ENCODE data around the gene CHODL. TPM values are rescaled to one million over a fixed set of nuclear protein-coding genes. Genes with fewer than 3 reads are reported as not detected.

Gene CHODL, protein sequence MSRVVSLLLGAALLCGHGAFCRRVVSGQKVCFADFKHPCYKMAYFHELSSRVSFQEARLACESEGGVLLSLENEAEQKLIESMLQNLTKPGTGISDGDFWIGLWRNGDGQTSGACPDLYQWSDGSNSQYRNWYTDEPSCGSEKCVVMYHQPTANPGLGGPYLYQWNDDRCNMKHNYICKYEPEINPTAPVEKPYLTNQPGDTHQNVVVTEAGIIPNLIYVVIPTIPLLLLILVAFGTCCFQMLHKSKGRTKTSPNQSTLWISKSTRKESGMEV
- 1 to 10 TPM; 1.5 to 5.3 TPM for total RNA-seq

- Histone ChIP-seq H3K4me1 (ENCODE audit: control insufficient read depth in 1 of 2, low read depth in 2 of 2) (peaks cover 0 to 10% of the 10 kb centered on the region in 2 donors), H3K36me3 (no peaks in the 10 kb centered on the region), H3K4me3 (peak within 1 kb of the TSS; percentile 67), H3K27me3 (replicated peaks; ENCODE audit: insufficient read depth) (no peaks in the 10 kb centered on the region), H3K9me3 (no peaks in the 10 kb centered on the region), H3K27ac (no peak within 1 kb of the TSS)
- DNase-seq (ENCODE audit: low spot score) (no peak), ATAC-seq (ENCODE audit: insufficient number of reproducible peaks, low FRiP score, low read depth) (no peak)
- TF ChIP-seq, protein P1, sequence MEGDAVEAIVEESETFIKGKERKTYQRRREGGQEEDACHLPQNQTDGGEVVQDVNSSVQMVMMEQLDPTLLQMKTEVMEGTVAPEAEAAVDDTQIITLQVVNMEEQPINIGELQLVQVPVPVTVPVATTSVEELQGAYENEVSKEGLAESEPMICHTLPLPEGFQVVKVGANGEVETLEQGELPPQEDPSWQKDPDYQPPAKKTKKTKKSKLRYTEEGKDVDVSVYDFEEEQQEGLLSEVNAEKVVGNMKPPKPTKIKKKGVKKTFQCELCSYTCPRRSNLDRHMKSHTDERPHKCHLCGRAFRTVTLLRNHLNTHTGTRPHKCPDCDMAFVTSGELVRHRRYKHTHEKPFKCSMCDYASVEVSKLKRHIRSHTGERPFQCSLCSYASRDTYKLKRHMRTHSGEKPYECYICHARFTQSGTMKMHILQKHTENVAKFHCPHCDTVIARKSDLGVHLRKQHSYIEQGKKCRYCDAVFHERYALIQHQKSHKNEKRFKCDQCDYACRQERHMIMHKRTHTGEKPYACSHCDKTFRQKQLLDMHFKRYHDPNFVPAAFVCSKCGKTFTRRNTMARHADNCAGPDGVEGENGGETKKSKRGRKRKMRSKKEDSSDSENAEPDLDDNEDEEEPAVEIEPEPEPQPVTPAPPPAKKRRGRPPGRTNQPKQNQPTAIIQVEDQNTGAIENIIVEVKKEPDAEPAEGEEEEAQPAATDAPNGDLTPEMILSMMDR (IDR thresholded peaks at IDR 0.05), result no peak
Measured at GRCh38 chr21:18244671-18245463, at the start of gene CHODL. Gene CHODL (plus strand): TSS chr21:18244833. CDS start chr21:18245224, 391 bp downstream.

DNA sequence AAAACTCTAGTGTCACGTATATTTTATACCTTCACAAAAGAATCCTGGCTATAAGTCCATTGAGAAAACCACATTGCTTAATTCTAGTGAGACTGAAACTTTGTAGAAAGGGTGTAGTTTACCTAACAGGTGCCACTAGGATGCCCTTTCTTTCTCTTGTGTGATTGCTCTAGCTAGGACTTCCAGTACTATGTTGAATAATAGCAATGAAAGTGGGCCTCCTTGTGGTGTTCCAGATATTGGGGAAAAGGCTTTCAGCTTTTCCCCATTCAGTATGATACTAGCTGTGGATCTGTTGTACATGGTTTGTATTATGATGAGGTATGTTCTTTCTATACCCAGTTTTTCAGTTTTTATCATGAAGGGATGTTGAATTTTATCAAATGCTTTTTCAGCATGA, 39.7 kb upstream of the CHODL start:
- ATAC-seq (ENCODE audit: insufficient number of reproducible peaks, low FRiP score, low read depth) (no peak), DNase-seq (ENCODE audit: low spot score) (no peak)
- H3K27ac ChIP-seq, result no peak overlapping the region
- H3K9me3 ChIP-seq, result no peaks in the 10 kb centered on the region
- H3K27me3 ChIP-seq (replicated peaks; ENCODE audit: insufficient read depth), result no peaks in the 10 kb centered on the region
- no peaks in the 10 kb centered on the region for H3K4me1 ChIP-seq (ENCODE audit: control insufficient read depth in 1 of 2, low read depth in 2 of 2)
- TF ChIP-seq, protein P1 (IDR thresholded peaks at IDR 0.05), result no peak
- no peak overlapping the region for H3K4me3 ChIP-seq
- H3K36me3 ChIP-seq, result no peaks in the 10 kb centered on the region

- TF ChIP-seq, protein P1 (IDR thresholded peaks at IDR 0.05), result no peak
- H3K27me3 ChIP-seq (replicated peaks; ENCODE audit: insufficient read depth), result no peaks in the 10 kb centered on the region
- DNase-seq (ENCODE audit: low spot score) (no peak), ATAC-seq (ENCODE audit: insufficient number of reproducible peaks, low FRiP score, low read depth) (no peak)
- H3K9me3 ChIP-seq, result peaks cover 8% of the 10 kb centered on the region
- no peaks in the 10 kb centered on the region for H3K4me1 ChIP-seq (ENCODE audit: control insufficient read depth in 1 of 2, low read depth in 2 of 2)
- no peaks in the 10 kb centered on the region for H3K36me3 ChIP-seq
- H3K27ac ChIP-seq, result no peak overlapping the region
- H3K4me3 ChIP-seq, result no peak overlapping the region
Measured at GRCh38 chr21:18218331-18218730, 26.3 kb upstream of the CHODL start.

DNA sequence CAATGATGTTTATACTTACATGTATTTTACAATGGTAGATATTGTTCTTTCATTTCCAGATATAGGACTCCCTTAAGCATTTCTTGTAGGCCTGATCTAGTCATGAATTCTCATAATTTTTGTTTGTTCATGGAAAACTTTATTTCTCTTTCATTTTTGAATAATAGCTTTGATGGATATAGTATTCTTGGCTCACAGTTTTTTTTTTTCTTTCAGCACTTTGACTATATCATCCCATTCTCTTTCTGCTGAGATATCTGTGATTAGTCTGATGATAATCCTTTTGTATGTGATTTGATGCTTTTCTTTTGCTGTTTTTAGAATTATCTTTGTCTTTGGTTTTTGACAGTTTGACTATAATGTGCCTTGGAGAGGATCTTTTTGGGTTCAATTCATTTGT, 24.1 kb upstream of the CHODL start:
- Histone ChIP-seq H3K9me3 (peaks cover 8% of the 10 kb centered on the region), H3K36me3 (no peaks in the 10 kb centered on the region), H3K4me1 (ENCODE audit: control insufficient read depth in 1 of 2, low read depth in 2 of 2) (no peaks in the 10 kb centered on the region), H3K27me3 (replicated peaks; ENCODE audit: insufficient read depth) (no peaks in the 10 kb centered on the region), H3K27ac (no peak overlapping the region), H3K4me3 (no peak overlapping the region)
- DNase-seq (ENCODE audit: low spot score) (no peak), ATAC-seq (ENCODE audit: insufficient number of reproducible peaks, low FRiP score, low read depth) (no peak)
- TF ChIP-seq, protein P1 (IDR thresholded peaks at IDR 0.05), result no peak

DNA sequence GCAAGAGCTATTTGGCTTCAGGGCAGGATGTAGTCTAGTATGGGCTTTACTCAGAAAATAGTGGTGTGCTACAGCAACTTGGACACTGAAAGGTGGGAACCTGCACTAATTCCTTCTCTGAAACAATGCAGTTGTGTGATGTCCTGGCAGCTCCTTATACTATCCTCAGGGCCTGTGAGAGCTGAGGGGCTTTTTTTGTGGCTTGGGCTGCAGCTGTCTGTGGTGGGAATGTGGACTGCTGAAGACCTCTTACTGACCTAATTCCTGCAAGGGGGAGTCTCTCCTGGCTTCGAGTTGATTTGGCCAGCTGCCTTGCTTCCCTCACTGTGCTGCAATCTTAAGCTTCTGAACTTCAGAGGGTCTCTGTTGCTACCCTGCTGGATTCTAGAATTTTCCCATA, 22.3 kb upstream of the CHODL start:
- Histone ChIP-seq H3K4me3 (no peak overlapping the region), H3K4me1 (ENCODE audit: control insufficient read depth in 1 of 2, low read depth in 2 of 2) (no peaks in the 10 kb centered on the region), H3K27me3 (replicated peaks; ENCODE audit: insufficient read depth) (no peaks in the 10 kb centered on the region), H3K27ac (no peak overlapping the region), H3K36me3 (no peaks in the 10 kb centered on the region), H3K9me3 (peaks cover 8% of the 10 kb centered on the region)
- no peak for ATAC-seq (ENCODE audit: insufficient number of reproducible peaks, low FRiP score, low read depth)
- TF ChIP-seq, protein P1 (IDR thresholded peaks at IDR 0.05), result no peak
- DNase-seq (ENCODE audit: low spot score), result no peak
